ENCODE data around the gene MTMR3. TPM values are rescaled to one million over a fixed set of nuclear protein-coding genes. Genes with fewer than 3 reads are reported as not detected.

The MTMR3 gene
- total and polyA plus RNA-seq, 4 donors = 13.6 to 86.0 (median 41.3) TPM

DNA sequence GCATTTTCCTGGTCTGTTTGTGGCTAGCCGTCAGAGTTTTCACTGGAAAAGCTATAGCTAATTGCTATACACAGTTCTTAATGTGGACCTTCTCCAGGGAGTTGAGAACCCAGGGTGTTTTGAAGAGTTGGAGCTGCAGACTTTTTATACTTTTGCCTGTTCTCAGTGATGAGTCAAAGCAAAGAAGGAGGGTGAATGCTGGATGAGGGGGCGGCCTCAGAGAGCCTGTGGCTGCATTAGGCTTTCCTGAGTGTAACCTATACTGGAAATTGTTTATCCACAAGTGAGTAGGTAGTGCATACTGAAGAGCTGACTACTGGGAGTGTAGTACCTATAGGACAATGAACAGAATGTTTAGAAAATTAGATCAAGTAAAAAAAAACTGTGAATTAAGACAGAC is 117.6 kb downstream of the MTMR3 start:
- Histone ChIP-seq H3K9ac (ENCODE audit: insufficient read depth in 1 of 2, low read length in 2 of 2) (no peak overlapping the region), H3K27ac (ENCODE audit: low read depth in 1 of 2, low read length in 1 of 2) (no peak overlapping the region), H3K9me3 (ENCODE audit: control insufficient read depth in 4 of 4, insufficient read depth in 3 of 4, low read length in 3 of 4) (no peaks in the 10 kb centered on the region), H3K4me1 (ENCODE audit: control insufficient read depth in 5 of 5, insufficient read depth in 5 of 5, low read length in 5 of 5) (peaks cover 0 to 3% (median 0%) of the 10 kb centered on the region in 5 donors), H3K27me3 (ENCODE audit: control insufficient read depth in 3 of 3, insufficient read depth in 3 of 3, low read length in 2 of 3) (no peaks in the 10 kb centered on the region), H3K36me3 (ENCODE audit: control insufficient read depth in 4 of 4, insufficient read depth in 4 of 4, low read length in 4 of 4) (peaks cover 5 to 32% (median 12%) of the 10 kb centered on the region in 4 donors), H3K4me3 (no peak overlapping the region)
- TF ChIP-seq, protein P1, sequence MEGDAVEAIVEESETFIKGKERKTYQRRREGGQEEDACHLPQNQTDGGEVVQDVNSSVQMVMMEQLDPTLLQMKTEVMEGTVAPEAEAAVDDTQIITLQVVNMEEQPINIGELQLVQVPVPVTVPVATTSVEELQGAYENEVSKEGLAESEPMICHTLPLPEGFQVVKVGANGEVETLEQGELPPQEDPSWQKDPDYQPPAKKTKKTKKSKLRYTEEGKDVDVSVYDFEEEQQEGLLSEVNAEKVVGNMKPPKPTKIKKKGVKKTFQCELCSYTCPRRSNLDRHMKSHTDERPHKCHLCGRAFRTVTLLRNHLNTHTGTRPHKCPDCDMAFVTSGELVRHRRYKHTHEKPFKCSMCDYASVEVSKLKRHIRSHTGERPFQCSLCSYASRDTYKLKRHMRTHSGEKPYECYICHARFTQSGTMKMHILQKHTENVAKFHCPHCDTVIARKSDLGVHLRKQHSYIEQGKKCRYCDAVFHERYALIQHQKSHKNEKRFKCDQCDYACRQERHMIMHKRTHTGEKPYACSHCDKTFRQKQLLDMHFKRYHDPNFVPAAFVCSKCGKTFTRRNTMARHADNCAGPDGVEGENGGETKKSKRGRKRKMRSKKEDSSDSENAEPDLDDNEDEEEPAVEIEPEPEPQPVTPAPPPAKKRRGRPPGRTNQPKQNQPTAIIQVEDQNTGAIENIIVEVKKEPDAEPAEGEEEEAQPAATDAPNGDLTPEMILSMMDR (IDR thresholded peaks at IDR 0.05; ENCODE audit: control extremely low read depth, extremely low read depth) = no peak
- DNase-seq (no peak), ATAC-seq (ENCODE audit: insufficient read depth, low FRiP score) (no peak)
- WGBS, 2 donors = 92 to 95% methylated on average over 2 of the region's 2 CpGs

DNA sequence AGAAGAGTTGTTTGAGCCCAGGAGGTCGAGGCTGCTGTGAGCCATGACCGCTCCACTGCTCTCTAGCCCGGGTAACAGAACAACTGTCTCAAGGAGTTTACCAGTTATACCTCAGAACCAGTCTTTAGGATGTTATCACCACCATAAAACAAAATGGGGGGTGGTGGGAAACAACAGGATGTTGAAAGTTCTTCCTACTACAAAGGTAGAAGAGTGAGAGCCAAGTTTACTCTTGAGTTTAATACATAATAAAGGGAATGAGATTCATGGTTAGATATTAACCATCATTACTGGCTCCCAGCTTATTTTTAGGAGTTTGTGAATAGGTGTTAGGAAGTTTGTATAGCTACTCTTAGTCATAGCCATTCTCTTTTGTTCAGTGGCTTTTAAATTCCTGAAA is 118.5 kb downstream of the MTMR3 start:
- H3K27ac ChIP-seq (ENCODE audit: low read depth in 1 of 2, low read length in 1 of 2) = no peak overlapping the region
- H3K4me1 ChIP-seq (ENCODE audit: control insufficient read depth in 5 of 5, insufficient read depth in 5 of 5, low read length in 5 of 5) = peaks cover 0 to 3% (median 0%) of the 10 kb centered on the region in 5 donors
- WGBS, 2 donors = 94 to 96% methylated on average over 3 of the region's 3 CpGs
- ATAC-seq (ENCODE audit: insufficient read depth, low FRiP score) = no peak
- DNase-seq = no peak
- H3K27me3 ChIP-seq (ENCODE audit: control insufficient read depth in 3 of 3, insufficient read depth in 3 of 3, low read length in 2 of 3) = no peaks in the 10 kb centered on the region
- TF ChIP-seq, protein P1 (IDR thresholded peaks at IDR 0.05; ENCODE audit: control extremely low read depth, extremely low read depth) = no peak
- H3K36me3 ChIP-seq (ENCODE audit: control insufficient read depth in 4 of 4, insufficient read depth in 4 of 4, low read length in 4 of 4) = peaks cover 5 to 37% (median 12%) of the 10 kb centered on the region in 4 donors
- no peaks in the 10 kb centered on the region for H3K9me3 ChIP-seq (ENCODE audit: control insufficient read depth in 4 of 4, insufficient read depth in 3 of 4, low read length in 3 of 4)
- no peak overlapping the region for H3K4me3 ChIP-seq
- H3K9ac ChIP-seq (ENCODE audit: insufficient read depth in 1 of 2, low read length in 2 of 2) = no peak overlapping the region

DNA sequence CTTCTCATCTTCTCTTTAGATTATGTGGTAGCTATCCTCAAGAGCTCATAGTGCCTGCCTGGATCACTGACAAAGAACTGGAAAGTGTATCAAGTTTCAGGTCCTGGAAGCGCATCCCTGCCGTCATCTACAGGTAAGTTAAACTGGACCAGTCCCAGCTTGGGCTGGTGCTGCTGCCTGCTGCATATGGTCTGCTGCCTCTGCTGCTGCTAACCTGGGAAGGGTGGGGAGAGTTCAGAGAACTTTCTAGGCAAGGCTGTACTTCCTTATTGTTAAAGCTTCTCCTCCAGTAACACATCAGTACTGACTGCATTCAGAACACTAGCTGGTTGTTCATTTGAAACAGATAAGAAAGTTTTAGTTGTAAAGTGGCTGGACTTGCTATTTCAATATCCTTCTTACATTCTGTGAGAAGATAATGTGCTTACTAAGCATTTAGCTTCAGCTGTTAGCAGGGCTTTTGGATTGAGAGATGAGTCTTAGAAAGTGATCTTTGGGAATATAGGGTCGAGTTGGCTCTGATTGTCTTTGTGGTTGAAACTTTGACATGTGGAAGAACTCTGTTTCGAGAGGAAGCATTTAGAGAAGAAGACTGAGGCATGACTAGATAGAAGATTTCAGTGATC is 120.0 kb downstream of the MTMR3 start:
- H3K4me1 ChIP-seq (ENCODE audit: control insufficient read depth in 5 of 5, insufficient read depth in 5 of 5, low read length in 5 of 5) = peaks cover 0 to 3% (median 0%) of the 10 kb centered on the region in 5 donors
- no peak overlapping the region for H3K4me3 ChIP-seq
- no peak overlapping the region for H3K9ac ChIP-seq (ENCODE audit: insufficient read depth in 1 of 2, low read length in 2 of 2)
- H3K27ac ChIP-seq (ENCODE audit: low read depth in 1 of 2, low read length in 1 of 2) = no peak overlapping the region
- no peak for ATAC-seq (ENCODE audit: insufficient read depth, low FRiP score)
- 71 to 93% methylated on average over 4 of the region's 4 CpGs for WGBS, 2 donors
- peaks cover 16 to 50% (median 20%) of the 10 kb centered on the region in 4 donors for H3K36me3 ChIP-seq (ENCODE audit: control insufficient read depth in 4 of 4, insufficient read depth in 4 of 4, low read length in 4 of 4)
- H3K27me3 ChIP-seq (ENCODE audit: control insufficient read depth in 3 of 3, insufficient read depth in 3 of 3, low read length in 2 of 3) = no peaks in the 10 kb centered on the region
- no peaks in the 10 kb centered on the region for H3K9me3 ChIP-seq (ENCODE audit: control insufficient read depth in 4 of 4, insufficient read depth in 3 of 4, low read length in 3 of 4)
- DNase-seq = no peak
- TF ChIP-seq, protein P1 (IDR thresholded peaks at IDR 0.05; ENCODE audit: control extremely low read depth, extremely low read depth) = no peak

DNA sequence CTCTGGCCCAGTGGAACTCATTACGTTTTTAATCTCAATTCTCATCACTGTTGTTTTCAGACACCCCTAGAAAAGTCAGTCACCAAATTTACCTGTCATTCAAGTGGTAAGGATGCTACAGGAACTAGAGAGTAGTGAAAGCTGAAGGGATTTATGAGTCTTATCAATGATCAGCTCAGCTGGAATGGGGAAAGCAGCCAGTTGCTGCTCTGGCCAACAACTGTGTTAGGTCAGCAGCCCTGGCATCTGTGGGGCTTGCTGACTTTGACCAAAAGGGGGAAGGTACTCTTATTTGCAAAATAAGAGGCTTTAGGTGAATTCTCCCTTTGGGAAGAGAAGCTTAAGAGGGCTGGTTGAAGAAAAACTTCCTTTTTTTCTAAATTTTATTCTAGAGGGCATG is 121.1 kb downstream of the MTMR3 start:
- ATAC-seq (ENCODE audit: insufficient read depth, low FRiP score) = no peak

More for the DNA sequence above, 121.1 kb downstream of the MTMR3 start:
- Histone ChIP-seq H3K9ac (ENCODE audit: insufficient read depth in 1 of 2, low read length in 2 of 2) (no peak overlapping the region), H3K4me3 (no peak overlapping the region), H3K36me3 (ENCODE audit: control insufficient read depth in 4 of 4, insufficient read depth in 4 of 4, low read length in 4 of 4) (peaks cover 17 to 55% (median 22%) of the 10 kb centered on the region in 4 donors), H3K4me1 (ENCODE audit: control insufficient read depth in 5 of 5, insufficient read depth in 5 of 5, low read length in 5 of 5) (peaks cover 0 to 3% (median 0%) of the 10 kb centered on the region in 5 donors), H3K9me3 (ENCODE audit: control insufficient read depth in 4 of 4, insufficient read depth in 3 of 4, low read length in 3 of 4) (no peaks in the 10 kb centered on the region), H3K27ac (ENCODE audit: low read depth in 1 of 2, low read length in 1 of 2) (no peak overlapping the region), H3K27me3 (ENCODE audit: control insufficient read depth in 3 of 3, insufficient read depth in 3 of 3, low read length in 2 of 3) (no peaks in the 10 kb centered on the region)
- TF ChIP-seq, protein P1 (IDR thresholded peaks at IDR 0.05; ENCODE audit: control extremely low read depth, extremely low read depth) = no peak
- WGBS, 2 donors = 82 to 89% methylated on average over 1 of the region's 1 CpG
- no peak for DNase-seq
